Brain microvascular endothelial cell (primary cell): ENCODE results near the gene FKBP8.
A peak's percentile ranks its signal among the peaks of the same experiment; 100 is the strongest.

Source experiments
- DNase-seq: peaks from one replicate; pipeline ENCODE4 v3.0.0-alpha.2; 2020
- H3K27ac ChIP-seq: fragments of 250-450 bp; sonication (Bioruptor Pico); 2 replicates; pipeline ENCODE4 v1.5.1; 2020; ENCODE audit warnings: mild to moderate bottlenecking, moderate library complexity
- H3K27me3 ChIP-seq: fragments of 250-450 bp; sonication (Bioruptor Pico); replicated peaks from 2 replicates; pipeline ENCODE4 v1.5.1; 2020; ENCODE audit warnings: mild to moderate bottlenecking
- H3K36me3 ChIP-seq: fragments of 250-450 bp; sonication (Bioruptor Pico); replicated peaks from 2 replicates; pipeline ENCODE4 v1.5.1; 2020; ENCODE audit warnings: mild to moderate bottlenecking
- H3K4me3 ChIP-seq: 2 replicates; pipeline ENCODE4 v1.5.1; 2011; ENCODE audit warnings: low read depth, mild to moderate bottlenecking, control low read depth, low read length, moderate library complexity
- CTCF ChIP-seq: IDR thresholded peaks from 2 replicates; pipeline ENCODE4 v1.5.1; 2011; ENCODE audit warnings: low read depth, mild to moderate bottlenecking, moderate library complexity, low read length, control low read depth, inconsistent platforms; ENCODE audit errors: missing control alignments
- in situ Hi-C: cut with HindIII; loops from 2 replicates; pipeline ENCODE4 v1.10.0; 2017; ENCODE audit warnings: low sequenced_read_pairs, low pct_ligation_motif_present

FKBP8 gene

GRCh38 chr19:18514800-18515682 is 28.3 kb downstream of the FKBP8 start:
- no peaks in the 10 kb centered on the region for H3K36me3 ChIP-seq
- no peak overlapping the region for H3K4me3 ChIP-seq
- H3K27me3 ChIP-seq: no peaks in the 10 kb centered on the region
- peak overlapping the region; percentile 55 for H3K27ac ChIP-seq
- no peak for TF ChIP-seq CTCF
- DNase-seq: peak; percentile 86
- in situ Hi-C loops: no loop called here

GRCh38 chr19:18513868-18514267 is 29.5 kb downstream of the FKBP8 start:
- in situ Hi-C loops: no loop called here
- H3K27me3 ChIP-seq: no peaks in the 10 kb centered on the region
- no peak for TF ChIP-seq CTCF
- H3K4me3 ChIP-seq: no peak overlapping the region
- no peak for DNase-seq
- H3K27ac ChIP-seq: peak overlapping the region; percentile 12
- no peaks in the 10 kb centered on the region for H3K36me3 ChIP-seq

- H3K27me3 ChIP-seq: no peaks in the 10 kb centered on the region
- no peak overlapping the region for H3K27ac ChIP-seq
- no peak for TF ChIP-seq CTCF
- DNase-seq: no peak
- in situ Hi-C loops: no loop called here
- H3K4me3 ChIP-seq: no peak overlapping the region
- H3K36me3 ChIP-seq: no peaks in the 10 kb centered on the region
Measured at GRCh38 chr19:18510216-18510615, 33.2 kb downstream of the FKBP8 start.

GRCh38 chr19:18508585-18508984 is 34.8 kb downstream of the FKBP8 start:
- in situ Hi-C loops: no loop called here
- no peak overlapping the region for H3K27ac ChIP-seq
- H3K4me3 ChIP-seq: no peak overlapping the region
- H3K27me3 ChIP-seq: no peaks in the 10 kb centered on the region
- TF ChIP-seq CTCF: no peak
- DNase-seq: no peak
- no peaks in the 10 kb centered on the region for H3K36me3 ChIP-seq

- no peak overlapping the region for H3K27ac ChIP-seq
- in situ Hi-C loops: no loop called here
Measured at GRCh38 chr19:18507727-18508440, 35.5 kb downstream of the FKBP8 start.

More at GRCh38 chr19:18507727-18508440, 35.5 kb downstream of the FKBP8 start:
- Histone ChIP-seq H3K36me3 (no peaks in the 10 kb centered on the region), H3K4me3 (no peak overlapping the region), H3K27me3 (no peaks in the 10 kb centered on the region)
- TF ChIP-seq CTCF: no peak
- peak; percentile 54 for DNase-seq
